ENCODE results near the gene AUTS2.

Gene AUTS2

DNA sequence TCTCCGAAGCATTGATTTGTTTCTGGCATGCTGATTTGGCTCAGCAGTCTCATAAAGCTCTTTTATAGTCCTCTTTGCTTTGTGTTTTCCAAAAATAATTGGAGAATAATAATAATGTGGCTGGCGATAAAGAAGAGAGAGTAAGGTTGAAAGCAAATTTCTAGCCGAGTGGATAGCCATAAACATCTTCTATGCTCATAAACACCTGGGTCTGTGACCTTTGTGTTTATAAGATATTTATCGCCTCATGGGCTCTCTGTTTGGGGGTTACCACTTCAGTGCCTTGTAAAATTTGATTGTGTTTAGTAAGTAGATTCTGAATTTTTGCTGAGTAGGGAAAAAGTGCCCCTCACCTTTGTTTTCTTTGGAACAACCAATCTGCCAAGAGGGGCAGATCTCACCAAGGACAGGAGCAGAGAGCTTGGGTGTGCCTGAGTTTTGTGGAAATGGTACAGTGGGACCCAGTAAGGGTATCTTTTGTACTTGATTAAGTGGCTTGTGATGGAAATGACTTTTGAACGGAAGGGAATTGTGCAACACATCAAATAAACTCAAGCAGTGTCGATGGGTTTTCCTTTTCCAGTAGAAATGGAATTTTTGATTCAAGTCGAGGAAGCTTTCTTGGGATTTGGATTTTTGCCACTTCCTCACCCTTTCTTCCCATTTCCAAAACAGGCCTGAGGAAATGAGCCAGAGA is 220.5 kb downstream of the AUTS2 start:
- no peak for DNase-seq (ENCODE audit: low read depth in 2 of 2)

DNA sequence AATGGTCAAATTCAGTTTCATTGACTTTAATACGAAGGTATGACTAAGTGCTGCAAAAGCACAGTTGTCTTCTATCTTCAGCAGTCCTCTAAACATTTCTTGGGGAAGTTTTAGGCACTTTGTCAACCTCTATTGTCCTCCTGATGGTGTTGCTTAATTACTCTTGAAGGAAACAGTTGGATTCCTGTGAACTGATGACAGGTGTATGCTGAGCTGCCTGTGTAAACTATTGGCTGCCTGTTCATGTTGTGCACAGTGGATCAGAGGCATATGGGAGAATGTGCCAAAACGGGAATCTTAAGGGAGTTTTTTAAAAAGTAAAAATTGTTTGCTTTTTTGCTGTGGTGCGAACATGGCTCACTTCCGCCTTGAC is 221.0 kb downstream of the AUTS2 start:
- no peak for DNase-seq (ENCODE audit: low read depth in 2 of 2)

DNA sequence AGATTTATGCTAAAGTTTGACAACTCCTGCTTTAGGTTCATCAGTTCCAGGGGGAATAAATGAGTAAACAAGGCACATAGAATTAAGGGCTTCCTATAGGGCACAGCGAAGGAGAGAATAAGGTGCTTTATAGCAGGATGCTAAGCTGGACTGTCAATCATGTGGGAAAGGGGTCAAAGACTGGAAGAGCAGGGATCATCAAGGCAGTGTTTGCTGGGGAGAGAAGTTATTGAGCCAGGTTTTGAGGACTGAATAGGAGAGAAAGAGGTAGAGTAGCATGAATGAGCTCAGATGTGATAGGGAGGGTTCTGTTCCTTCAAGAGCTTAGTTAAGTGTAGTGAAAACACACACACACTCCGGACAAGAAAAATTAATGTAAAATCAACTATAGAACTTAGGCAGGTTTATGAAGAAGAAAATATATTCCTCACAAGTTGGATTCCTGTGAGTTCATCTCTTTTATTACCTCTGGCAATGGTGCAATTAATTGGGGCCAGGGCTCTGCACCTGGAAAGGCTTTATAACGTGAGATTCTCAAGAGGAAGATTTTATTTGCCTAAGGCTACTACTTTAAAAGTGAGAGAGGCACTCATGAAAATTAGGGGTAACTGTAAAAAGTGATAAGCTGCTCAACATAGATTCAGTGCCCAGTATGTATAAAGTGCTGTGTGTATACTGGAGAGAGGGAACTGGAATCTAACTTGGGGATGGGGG is 222.4 kb downstream of the AUTS2 start:
- DNase-seq (ENCODE audit: low read depth in 2 of 2), result no peak

DNA sequence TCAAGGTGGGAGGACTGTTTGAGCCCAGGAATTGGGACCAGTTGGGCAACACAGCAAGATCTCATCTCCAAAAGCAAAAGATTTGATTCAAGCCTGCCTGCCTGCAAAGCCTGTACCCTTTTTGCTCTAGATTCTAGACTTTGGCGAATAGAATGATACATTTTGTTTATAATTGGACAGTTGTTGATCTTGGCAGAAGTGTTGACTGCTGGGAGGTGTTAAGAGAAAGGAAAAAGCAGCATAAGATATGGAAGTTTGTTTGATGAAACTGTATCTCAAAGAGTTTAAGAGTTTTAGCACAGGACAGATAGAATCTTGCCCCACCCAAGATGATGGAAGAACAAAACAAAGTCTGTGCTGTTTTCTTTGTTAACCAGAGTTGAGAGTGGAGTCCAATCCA is 224.1 kb downstream of the AUTS2 start:
- DNase-seq (ENCODE audit: low read depth in 2 of 2), result no peak

DNA sequence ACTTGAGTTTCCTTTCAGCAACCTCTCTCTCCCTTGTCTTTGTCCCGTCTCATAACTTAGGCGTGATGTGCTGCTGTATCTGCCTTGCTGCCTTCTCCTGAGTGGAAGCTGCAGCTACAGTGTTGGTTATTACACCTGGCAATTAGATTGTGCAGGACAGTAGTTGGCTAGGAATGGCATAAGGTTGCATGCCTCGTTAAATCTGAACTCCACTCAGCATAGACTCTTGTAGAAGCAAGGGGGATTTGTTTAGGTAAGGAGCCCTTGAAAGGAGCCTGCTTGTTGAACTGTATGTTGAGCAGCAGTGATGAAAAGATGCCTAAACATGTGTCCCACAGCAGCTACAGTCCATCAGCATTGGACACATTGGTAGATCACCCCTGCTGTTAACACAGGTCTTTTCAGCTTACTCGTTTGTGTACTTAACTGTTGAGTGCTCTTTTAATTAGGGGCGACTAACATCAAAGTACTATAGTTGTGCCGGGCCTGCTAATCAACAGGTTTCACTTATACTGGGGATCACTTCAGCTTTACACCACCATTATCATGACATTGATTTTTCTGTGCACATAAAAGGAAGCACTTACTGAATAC is 225.0 kb downstream of the AUTS2 start:
- DNase-seq (ENCODE audit: low read depth in 2 of 2), result no peak

DNA sequence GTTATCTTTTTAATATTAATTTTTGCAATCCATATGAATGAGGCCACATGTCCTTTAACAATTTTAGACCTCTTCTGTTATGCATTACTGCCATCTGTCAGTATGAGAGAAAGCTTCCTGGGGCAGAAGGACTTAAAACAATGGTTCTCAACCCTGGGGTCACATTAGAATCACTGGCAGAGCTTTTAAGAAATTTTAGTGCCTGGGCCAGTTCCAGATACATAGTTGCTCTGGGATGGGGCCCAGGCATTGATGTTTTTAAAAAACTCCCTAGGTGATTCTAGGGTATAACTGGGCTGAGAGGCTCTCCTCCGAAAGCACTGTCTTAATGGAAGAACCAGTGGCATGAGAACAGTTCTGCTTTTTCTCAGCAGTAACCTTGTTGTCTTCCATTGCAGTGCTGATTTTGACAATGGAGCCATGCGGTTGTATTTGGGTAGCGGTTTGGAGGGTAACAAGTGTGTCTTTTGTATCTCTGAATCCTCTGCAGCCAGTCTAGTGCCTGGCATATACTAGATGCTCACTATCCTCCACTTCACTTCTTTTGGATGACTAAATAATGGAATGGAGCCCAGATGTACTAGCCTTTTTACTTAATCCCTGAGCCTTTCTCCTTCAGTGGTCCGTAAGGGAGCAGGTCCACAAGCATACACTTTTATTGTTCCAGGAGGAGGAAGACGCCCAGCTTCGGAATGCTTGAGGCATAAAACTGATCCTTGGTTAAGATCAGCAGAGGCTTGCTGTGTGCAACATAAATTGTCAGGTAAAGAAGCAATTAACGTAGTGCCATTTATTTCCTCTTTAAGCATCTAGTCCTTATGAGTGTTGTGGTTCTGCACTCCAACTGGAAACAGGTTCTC is 227.1 kb downstream of the AUTS2 start:
- no peak for DNase-seq (ENCODE audit: low read depth in 2 of 2)

DNA sequence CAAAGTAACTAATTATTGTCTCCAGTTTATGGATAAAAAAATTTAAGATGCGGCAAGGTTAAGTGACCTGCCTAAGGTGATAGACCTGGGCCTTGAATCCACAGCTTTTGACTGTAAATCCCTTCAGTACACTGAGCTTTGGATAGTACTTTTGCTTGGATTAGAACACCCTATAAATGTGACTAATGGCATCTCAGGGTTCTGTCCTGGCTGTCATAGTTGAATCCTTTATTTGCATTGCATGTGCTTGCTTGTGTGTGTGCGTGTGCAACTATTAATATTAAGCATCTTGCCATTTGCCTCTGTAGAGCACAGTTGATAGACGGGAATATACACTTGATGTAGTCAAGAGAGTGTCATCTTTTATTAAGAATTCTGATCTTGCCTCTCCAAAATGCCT is 228.0 kb downstream of the AUTS2 start:
- DNase-seq (ENCODE audit: low read depth in 2 of 2), result no peak

DNA sequence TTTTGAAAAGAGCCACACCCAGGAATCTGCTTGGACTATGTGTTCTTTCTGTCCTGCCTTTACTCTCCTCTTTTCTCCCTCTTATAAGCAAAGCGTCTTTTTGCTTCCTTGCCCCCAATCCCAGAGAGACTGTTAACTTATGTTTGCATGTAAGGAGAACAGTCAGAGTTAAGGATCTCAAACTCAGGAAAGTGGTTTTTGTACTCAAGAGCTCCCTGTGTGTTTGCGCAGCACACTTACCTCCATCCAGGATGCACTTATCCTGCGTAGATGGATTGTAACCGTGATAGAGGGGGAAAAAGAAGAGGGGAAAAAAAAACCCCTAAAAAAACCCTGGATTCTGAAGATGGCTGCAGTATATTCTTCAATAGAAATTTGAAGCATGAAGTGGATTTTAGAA is 228.9 kb downstream of the AUTS2 start:
- DNase-seq (ENCODE audit: low read depth in 2 of 2), result no peak

DNA sequence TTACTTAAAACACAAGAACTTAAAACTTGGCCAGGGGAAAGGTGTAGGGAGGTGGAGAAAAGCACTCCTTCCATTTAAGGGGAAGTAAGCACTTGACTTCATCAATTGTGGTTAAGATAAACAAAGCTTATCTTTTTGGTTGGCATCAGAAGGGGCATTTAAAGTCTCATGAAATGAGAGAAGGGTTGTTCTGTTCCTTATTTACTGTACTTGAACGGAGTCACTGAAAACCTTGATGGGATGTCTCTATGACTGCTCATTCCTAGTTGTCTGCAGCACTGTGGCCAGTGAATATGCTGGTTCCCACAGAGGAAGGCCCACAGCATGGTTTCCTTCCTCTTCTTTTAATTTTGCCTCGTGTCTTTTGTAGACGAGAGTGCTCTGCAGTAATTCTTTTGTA is 229.3 kb downstream of the AUTS2 start:
- DNase-seq (ENCODE audit: low read depth in 2 of 2), result no peak

DNA sequence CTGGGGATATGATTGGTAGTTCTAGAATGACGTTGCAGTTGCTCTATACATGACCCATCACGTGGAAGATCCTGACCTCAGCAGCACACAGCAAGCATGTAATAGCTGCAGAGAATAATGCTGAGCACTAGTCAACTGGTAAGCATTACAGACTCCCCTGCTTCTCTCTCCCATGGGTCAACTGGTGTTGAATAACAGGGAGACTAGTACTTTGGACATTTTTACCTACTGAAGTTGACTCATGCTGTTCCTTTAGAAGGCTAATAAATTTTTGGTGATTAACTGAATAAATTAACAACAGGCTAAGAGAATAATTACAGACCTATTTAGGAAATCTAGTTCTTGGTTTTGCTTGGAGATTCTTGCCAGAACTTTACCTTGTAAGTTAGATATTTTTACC is 234.1 kb downstream of the AUTS2 start:
- no peak for DNase-seq (ENCODE audit: low read depth in 2 of 2)

DNA sequence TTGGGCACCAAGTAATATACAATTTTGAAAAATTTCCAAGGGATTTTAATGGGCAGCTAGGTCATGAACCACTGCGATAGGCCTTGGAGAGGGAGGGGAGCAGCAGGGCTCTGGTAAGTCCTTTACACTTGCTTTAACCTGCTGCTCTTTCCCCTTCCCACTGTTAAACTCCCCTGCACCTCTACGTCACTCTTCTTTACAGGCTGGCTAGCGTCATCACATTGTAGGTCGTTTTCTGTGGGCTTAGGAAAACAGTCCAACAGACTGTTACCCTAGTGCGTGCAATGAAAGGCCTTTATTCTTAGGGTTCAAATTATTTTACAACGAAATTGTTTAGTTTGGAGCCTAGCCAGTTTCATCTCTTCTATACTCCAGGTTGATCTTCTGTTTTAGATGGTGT is 235.7 kb downstream of the AUTS2 start:
- no peak for DNase-seq (ENCODE audit: low read depth in 2 of 2)

DNA sequence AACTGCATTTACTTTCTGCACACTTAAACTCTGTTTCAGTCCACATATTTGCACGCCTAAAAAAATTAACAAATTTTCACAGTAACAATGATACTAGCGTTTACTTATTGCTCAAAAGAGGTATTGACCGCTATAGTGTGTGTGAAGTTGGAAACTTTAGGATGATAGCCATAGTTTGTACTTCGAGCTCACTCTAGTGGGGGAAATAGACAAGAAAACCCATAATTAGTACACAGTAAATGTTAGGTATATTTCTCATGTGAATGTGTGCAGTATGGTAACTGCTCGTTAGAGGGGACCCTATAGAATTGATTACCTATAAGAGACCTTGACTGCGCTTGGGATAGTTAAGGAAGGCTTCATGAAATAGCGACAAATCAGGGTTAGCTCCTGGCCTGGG is 238.4 kb downstream of the AUTS2 start:
- DNase-seq (ENCODE audit: low read depth in 2 of 2), result no peak

DNA sequence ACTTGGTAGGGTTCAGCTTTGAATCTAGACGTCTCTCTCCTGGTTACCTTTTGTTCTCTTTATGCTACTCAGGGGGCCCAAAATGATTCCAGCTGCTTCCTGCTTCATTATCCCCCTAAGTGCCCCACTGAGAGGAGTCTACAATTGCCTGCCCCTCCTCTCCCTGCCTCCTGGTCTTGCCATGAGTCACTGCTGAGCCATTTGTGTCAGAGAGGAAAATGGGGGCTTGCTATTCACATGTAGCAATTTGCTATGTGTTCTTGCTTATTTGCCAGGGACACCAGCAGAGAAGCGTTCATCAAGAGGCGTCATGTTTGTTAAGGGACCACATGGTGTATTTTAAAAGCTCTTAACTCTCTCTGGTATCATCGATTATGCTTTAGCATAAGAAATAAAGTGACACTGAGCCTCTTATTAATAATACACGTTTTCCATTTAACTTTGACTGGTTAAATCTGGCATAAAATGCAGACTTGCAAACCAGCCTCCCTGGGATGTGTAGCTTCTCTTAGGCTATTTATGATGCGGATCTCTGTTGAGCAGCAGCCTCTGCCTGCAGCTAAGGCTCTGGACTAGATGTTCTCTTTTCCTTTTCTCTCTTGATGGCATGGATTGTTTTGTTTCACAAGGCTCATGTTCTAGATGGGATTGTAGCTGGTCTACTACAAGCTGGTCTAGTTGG is 239.3 kb downstream of the AUTS2 start:
- DNase-seq (ENCODE audit: low read depth in 2 of 2), result no peak

DNA sequence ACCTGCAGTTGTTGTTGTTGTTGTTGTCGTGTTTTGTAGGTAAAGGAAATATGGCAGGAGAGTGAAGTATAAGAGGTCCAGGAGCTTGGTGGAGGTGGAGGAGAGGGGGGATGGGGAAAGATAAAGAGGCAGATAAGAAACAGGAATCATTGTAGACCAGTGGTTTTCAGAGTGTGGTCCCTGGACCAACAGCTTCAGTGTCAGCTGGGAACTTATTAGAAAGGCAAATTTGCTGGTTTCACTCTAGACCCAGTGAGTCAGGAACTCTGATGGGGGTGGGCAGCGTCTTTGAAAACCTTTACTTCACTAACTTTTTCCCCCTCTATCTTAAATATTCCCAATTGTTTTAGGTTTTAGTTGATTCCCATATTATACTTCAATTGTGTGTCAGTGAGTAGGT is 241.5 kb downstream of the AUTS2 start:
- no peak for DNase-seq (ENCODE audit: low read depth in 2 of 2)

DNA sequence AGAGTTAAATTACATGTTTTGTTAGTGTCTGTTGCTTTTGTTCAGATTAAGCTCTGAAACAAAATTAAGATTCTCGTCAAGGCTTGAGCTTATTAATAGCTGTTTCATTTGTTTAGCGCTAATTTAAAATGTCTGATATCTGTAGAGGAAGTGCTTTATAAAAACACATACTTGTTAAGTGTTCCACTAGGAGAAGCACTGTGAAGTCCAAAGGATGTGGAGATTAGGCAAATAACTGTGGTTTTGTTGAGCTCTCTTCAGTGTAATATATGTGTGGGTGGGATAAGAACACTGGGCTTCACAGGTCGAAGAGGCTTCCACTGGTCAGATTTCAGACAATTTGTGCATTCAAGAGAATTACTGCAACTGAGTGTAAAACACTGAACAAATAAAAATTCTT is 242.0 kb downstream of the AUTS2 start:
- DNase-seq (ENCODE audit: low read depth in 2 of 2), result no peak

DNA sequence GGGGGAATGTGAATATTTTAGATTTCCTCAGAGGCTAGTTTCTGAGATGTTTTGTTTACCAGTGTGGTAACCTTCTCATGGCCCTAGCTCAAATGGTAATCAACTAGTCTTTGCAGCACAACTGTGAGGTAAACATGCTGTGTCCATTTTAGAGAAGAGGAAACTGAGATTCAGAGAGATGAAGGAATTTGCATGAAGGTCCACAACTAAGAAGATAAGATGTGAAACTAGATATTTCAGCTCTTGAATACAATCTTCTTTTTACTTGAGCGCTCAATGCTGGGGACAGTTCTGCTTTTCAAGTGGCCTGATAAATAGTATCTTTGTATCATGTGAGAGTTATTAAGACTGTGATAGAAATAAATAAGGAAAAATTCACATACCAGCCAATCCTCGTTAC is 245.4 kb downstream of the AUTS2 start:
- DNase-seq (ENCODE audit: low read depth in 2 of 2), result no peak

DNA sequence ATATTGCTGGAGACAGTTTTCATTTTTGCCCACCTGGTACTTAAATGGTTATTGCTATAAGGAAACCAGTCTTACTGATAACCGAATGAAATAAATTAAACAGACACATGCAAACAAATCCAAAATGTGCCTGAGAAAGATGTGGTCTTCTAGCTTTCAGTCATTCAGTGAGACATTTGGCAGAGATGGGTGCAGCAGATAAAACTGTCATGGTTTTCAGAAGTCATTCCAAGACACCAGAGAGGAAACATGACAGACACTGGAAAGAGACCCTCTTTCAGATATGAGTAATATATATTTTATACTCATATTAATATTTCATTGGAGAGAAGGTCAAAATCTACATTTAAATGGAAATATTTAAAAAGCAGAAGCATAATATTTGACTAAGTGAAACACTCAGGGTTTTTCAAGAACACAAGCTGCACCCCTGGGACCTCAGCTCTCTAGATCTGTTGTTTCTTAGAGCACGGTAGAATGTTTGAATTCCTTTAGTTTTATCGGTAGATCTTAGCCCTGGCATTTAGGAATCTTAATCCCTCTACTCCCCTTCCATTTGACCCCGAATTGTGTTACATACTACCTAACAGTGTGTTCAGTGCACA is 246.1 kb downstream of the AUTS2 start:
- DNase-seq (ENCODE audit: low read depth in 2 of 2), result no peak

DNA sequence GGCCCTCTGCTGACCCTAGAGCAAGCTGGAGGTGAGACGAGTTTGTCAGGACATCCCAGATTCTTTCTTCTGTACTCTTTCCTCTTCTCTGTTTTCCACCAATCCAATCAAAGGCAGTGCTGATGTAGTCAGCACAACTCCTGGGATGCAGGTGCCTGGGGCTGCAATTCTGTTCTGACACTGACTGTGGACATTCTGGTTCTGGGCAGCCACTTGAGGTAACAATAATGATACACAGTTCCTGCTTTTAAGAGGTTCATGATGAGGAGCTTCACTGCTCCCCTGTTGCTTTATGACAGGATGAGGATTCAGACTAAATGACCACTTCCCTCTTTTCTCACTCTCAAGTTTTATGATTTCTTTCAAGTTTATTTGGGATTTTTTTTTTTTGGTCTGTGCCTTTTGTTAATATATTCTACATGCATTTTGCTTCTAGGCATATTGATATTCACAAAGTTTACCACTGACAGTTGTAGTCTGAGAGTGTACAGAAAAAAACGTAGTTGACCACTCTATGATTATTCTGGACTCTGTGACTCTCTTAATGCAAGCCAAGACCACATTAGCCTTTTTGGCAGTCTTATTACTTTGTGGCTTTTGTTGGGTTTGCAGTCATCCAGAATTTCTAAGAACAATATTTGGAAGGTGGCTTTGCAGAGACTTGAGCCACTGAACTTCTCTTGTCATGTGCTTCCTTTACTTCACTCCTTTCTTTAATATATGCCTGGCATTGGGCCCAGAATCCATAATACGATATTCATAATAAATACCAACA is 247.6 kb downstream of the AUTS2 start:
- no peak for DNase-seq (ENCODE audit: low read depth in 2 of 2)

DNA sequence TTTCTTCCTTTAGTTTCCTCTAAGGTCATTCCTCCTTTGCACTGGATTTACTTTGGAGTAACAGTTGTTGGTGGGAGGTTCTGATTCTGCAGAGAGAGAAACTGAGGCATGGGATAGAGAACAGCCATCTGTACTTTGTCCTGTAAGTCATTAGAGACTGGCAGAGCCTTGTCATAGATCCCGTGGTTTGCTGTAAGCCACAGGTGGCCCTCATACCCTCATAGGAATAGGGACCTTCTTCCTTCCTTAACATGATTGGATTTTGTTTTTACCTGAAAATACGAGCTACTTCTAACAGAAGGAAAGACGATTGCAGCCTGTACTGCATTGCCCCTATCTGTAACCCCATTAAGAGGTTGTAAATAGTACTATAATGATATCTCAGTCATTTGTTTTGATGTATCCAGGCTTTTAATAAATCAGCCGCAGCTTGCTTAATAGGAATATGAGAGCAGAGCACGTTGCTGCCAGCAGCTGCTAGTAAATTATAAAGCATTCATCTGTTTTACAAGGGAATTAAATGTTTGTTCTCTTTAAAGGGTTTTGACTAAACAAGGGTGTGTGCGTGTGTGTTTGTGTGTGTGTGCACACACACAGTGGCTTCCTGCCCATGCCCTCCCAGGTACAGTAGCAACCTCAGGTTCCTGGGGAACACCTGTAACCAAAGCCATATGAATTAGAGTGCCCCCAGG is 249.8 kb downstream of the AUTS2 start:
- no peak for DNase-seq (ENCODE audit: low read depth in 2 of 2)

DNA sequence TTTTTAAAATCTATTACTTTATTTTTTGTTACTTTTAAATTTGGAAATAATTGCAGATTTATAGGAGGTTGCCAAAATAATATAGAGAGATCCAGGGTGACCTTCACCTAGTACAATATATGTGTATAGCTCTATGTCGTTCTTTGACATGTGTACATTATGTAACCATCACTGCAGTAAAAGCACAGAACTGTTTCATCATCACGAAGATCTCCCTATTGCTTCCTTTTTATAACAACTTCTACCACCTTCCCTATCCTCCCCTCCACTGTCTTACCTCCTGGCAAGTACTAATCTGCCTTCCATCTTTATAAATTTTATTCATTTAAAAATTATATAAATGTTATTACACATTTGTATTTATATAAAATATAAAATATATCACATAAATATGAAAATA is 251.0 kb downstream of the AUTS2 start:
- no peak for DNase-seq (ENCODE audit: low read depth in 2 of 2)
